Measurements from ENCODE around the gene CHCHD1. TPM values are rescaled to one million over a fixed set of nuclear protein-coding genes. Genes with fewer than 3 reads are reported as not detected.
A peak's percentile ranks its signal among the peaks of the same experiment; 100 is the strongest.
"Not testable (repeated sequence)": the region's sequence is repeated elsewhere in the genome, so short reads cannot be mapped to it uniquely, and the experiment has no call there.

The CHCHD1 gene
- polyA plus RNA-seq, 4 donors: 53.4 to 87.0 (median 79.4) TPM

- peaks cover 0 to 20% (median 0%) of the 10 kb centered on the region in 3 donors for H3K36me3 ChIP-seq (ENCODE audit: control insufficient read depth in 3 of 3, insufficient read depth in 2 of 3, low read depth in 1 of 3, low read length in 3 of 3)
- no peak overlapping the region for H3K27ac ChIP-seq (ENCODE audit: low read depth in 1 of 3, low read length in 2 of 3)
- FAIRE-seq (no peak), DNase-seq (no peak)
- no peaks in the 10 kb centered on the region for H3K27me3 ChIP-seq (ENCODE audit: control insufficient read depth in 3 of 3, insufficient read depth in 3 of 3, low read length in 3 of 3)
- 31 to 39% (median 36%) methylated on average over 2 of the region's 2 CpGs for WGBS, 3 donors
- peaks cover 2 to 30% (median 15%) of the 10 kb centered on the region in 3 donors for H3K4me1 ChIP-seq (ENCODE audit: control insufficient read depth in 3 of 3, insufficient read depth in 2 of 3, low read depth in 1 of 3, low read length in 2 of 3)
- H3K4me3 ChIP-seq (ENCODE audit: low read depth in 1 of 3, low read length in 3 of 3): peak overlapping the region in 2 of 3 donors; percentile 77 to 92
- H3K9me3 ChIP-seq (ENCODE audit: control insufficient read depth in 2 of 2, insufficient read depth in 1 of 2, low read depth in 1 of 2, low read length in 1 of 2): no peaks in the 10 kb centered on the region
Measured at GRCh38 chr10:73782749-73783085, 869 bp downstream of the CHCHD1 start.

- Histone ChIP-seq H3K9me3 (ENCODE audit: control insufficient read depth in 2 of 2, insufficient read depth in 1 of 2, low read depth in 1 of 2, low read length in 1 of 2) (no peaks in the 10 kb centered on the region), H3K36me3 (ENCODE audit: control insufficient read depth in 3 of 3, insufficient read depth in 2 of 3, low read depth in 1 of 3, low read length in 3 of 3) (peaks cover 3 to 31% (median 11%) of the 10 kb centered on the region in 3 donors), H3K4me3 (ENCODE audit: low read depth in 1 of 3, low read length in 3 of 3) (peak within 1 kb of the TSS; percentile 81 to 90 (median 87)), H3K27me3 (ENCODE audit: control insufficient read depth in 3 of 3, insufficient read depth in 3 of 3, low read length in 3 of 3) (no peaks in the 10 kb centered on the region), H3K4me1 (ENCODE audit: control insufficient read depth in 3 of 3, insufficient read depth in 2 of 3, low read depth in 1 of 3, low read length in 2 of 3) (peaks cover 2 to 30% (median 21%) of the 10 kb centered on the region in 3 donors), H3K27ac (ENCODE audit: low read depth in 1 of 3, low read length in 2 of 3) (peak within 1 kb of the TSS; percentile 86 to 89 (median 87))
- peak; percentile 95 to 97 for DNase-seq
- 0 to 1% (median 0%) methylated on average over 35 to 36 of the region's 36 CpGs for WGBS, 3 donors
- FAIRE-seq: peak; percentile 84
Measured at GRCh38 chr10:73785211-73785720, 3.4 kb downstream of the CHCHD1 start, which contains the start of gene ZSWIM8. Gene ZSWIM8 (plus strand): TSS chr10:73785606. CDS start chr10:73785879, 273 bp downstream.

GRCh38 chr10:73785721-73786511 is 4.1 kb downstream of the CHCHD1 start:
- DNase-seq (peak; percentile 36 to 71), FAIRE-seq (no peak)
- Histone ChIP-seq H3K9me3 (ENCODE audit: control insufficient read depth in 2 of 2, insufficient read depth in 1 of 2, low read depth in 1 of 2, low read length in 1 of 2) (no peaks in the 10 kb centered on the region), H3K36me3 (ENCODE audit: control insufficient read depth in 3 of 3, insufficient read depth in 2 of 3, low read depth in 1 of 3, low read length in 3 of 3) (peaks cover 8 to 37% (median 11%) of the 10 kb centered on the region in 3 donors), H3K27me3 (ENCODE audit: control insufficient read depth in 3 of 3, insufficient read depth in 3 of 3, low read length in 3 of 3) (no peaks in the 10 kb centered on the region), H3K27ac (ENCODE audit: low read depth in 1 of 3, low read length in 2 of 3) (peak overlapping the region; percentile 86 to 89 (median 87)), H3K4me3 (ENCODE audit: low read depth in 1 of 3, low read length in 3 of 3) (peak overlapping the region; percentile 81 to 90 (median 87)), H3K4me1 (ENCODE audit: control insufficient read depth in 3 of 3, insufficient read depth in 2 of 3, low read depth in 1 of 3, low read length in 2 of 3) (peaks cover 2 to 23% (median 15%) of the 10 kb centered on the region in 3 donors)
- 0 to 1% (median 0%) methylated on average over 49 to 54 of the region's 54 CpGs for WGBS, 3 donors

- Histone ChIP-seq H3K4me3 (ENCODE audit: low read depth in 1 of 3, low read length in 3 of 3) (peak overlapping the region; percentile 81 to 90 (median 87)), H3K9me3 (ENCODE audit: control insufficient read depth in 2 of 2, insufficient read depth in 1 of 2, low read depth in 1 of 2, low read length in 1 of 2) (no peaks in the 10 kb centered on the region), H3K36me3 (ENCODE audit: control insufficient read depth in 3 of 3, insufficient read depth in 2 of 3, low read depth in 1 of 3, low read length in 3 of 3) (peaks cover 12 to 42% (median 16%) of the 10 kb centered on the region in 3 donors), H3K27me3 (ENCODE audit: control insufficient read depth in 3 of 3, insufficient read depth in 3 of 3, low read length in 3 of 3) (no peaks in the 10 kb centered on the region), H3K27ac (ENCODE audit: low read depth in 1 of 3, low read length in 2 of 3) (peak overlapping the region; percentile 86 to 89 (median 87)), H3K4me1 (ENCODE audit: control insufficient read depth in 3 of 3, insufficient read depth in 2 of 3, low read depth in 1 of 3, low read length in 2 of 3) (peaks cover 2 to 20% (median 11%) of the 10 kb centered on the region in 3 donors)
- FAIRE-seq (no peak), DNase-seq (peak in 1 of 2 donors; percentile 77)
- 4 to 8% (median 4%) methylated on average over 2 of the region's 2 CpGs for WGBS, 3 donors
Measured at GRCh38 chr10:73786512-73786885, 4.7 kb downstream of the CHCHD1 start.

- H3K36me3 ChIP-seq (ENCODE audit: control insufficient read depth in 3 of 3, insufficient read depth in 2 of 3, low read depth in 1 of 3, low read length in 3 of 3): peaks cover 14 to 50% (median 23%) of the 10 kb centered on the region in 3 donors
- H3K27ac ChIP-seq (ENCODE audit: low read depth in 1 of 3, low read length in 2 of 3); FAIRE-seq; DNase-seq; H3K27me3 ChIP-seq (ENCODE audit: control insufficient read depth in 3 of 3, insufficient read depth in 3 of 3, low read length in 3 of 3); H3K9me3 ChIP-seq (ENCODE audit: control insufficient read depth in 2 of 2, insufficient read depth in 1 of 2, low read depth in 1 of 2, low read length in 1 of 2): not testable (repeated sequence)
- 85 to 89% (median 86%) methylated on average over 21 of the region's 21 CpGs for WGBS, 3 donors
- peaks cover 2 to 20% (median 11%) of the 10 kb centered on the region in 3 donors for H3K4me1 ChIP-seq (ENCODE audit: control insufficient read depth in 3 of 3, insufficient read depth in 2 of 3, low read depth in 1 of 3, low read length in 2 of 3)
- peak overlapping the region in 2 of 3 donors; percentile 87 to 90 for H3K4me3 ChIP-seq (ENCODE audit: low read depth in 1 of 3, low read length in 3 of 3)
Measured at GRCh38 chr10:73787031-73787800, 5.4 kb downstream of the CHCHD1 start.

- H3K4me1 ChIP-seq (ENCODE audit: control insufficient read depth in 3 of 3, insufficient read depth in 2 of 3, low read depth in 1 of 3, low read length in 2 of 3): peaks cover 0 to 13% (median 5%) of the 10 kb centered on the region in 3 donors
- H3K27me3 ChIP-seq (ENCODE audit: control insufficient read depth in 3 of 3, insufficient read depth in 3 of 3, low read length in 3 of 3): no peaks in the 10 kb centered on the region
- no peak for DNase-seq
- no peak overlapping the region for H3K4me3 ChIP-seq (ENCODE audit: low read depth in 1 of 3, low read length in 3 of 3)
- H3K27ac ChIP-seq (ENCODE audit: low read depth in 1 of 3, low read length in 2 of 3): no peak overlapping the region
- WGBS, 3 donors: 89 to 91% (median 90%) methylated on average over 17 of the region's 17 CpGs
- FAIRE-seq: no peak
- no peaks in the 10 kb centered on the region for H3K9me3 ChIP-seq (ENCODE audit: control insufficient read depth in 2 of 2, insufficient read depth in 1 of 2, low read depth in 1 of 2, low read length in 1 of 2)
- peaks cover 17 to 68% (median 36%) of the 10 kb centered on the region in 3 donors for H3K36me3 ChIP-seq (ENCODE audit: control insufficient read depth in 3 of 3, insufficient read depth in 2 of 3, low read depth in 1 of 3, low read length in 3 of 3)
Measured at GRCh38 chr10:73788864-73789658, 7.2 kb downstream of the CHCHD1 start.

- Histone ChIP-seq H3K9me3 (ENCODE audit: control insufficient read depth in 2 of 2, insufficient read depth in 1 of 2, low read depth in 1 of 2, low read length in 1 of 2) (no peaks in the 10 kb centered on the region), H3K36me3 (ENCODE audit: control insufficient read depth in 3 of 3, insufficient read depth in 2 of 3, low read depth in 1 of 3, low read length in 3 of 3) (peaks cover 21 to 74% (median 42%) of the 10 kb centered on the region in 3 donors), H3K4me1 (ENCODE audit: control insufficient read depth in 3 of 3, insufficient read depth in 2 of 3, low read depth in 1 of 3, low read length in 2 of 3) (peaks cover 0 to 13% (median 5%) of the 10 kb centered on the region in 3 donors), H3K27me3 (ENCODE audit: control insufficient read depth in 3 of 3, insufficient read depth in 3 of 3, low read length in 3 of 3) (no peaks in the 10 kb centered on the region), H3K27ac (ENCODE audit: low read depth in 1 of 3, low read length in 2 of 3) (no peak overlapping the region), H3K4me3 (ENCODE audit: low read depth in 1 of 3, low read length in 3 of 3) (no peak overlapping the region)
- FAIRE-seq: no peak
- WGBS, 3 donors: 89 to 95% (median 91%) methylated on average over 10 of the region's 10 CpGs
- DNase-seq: no peak
Measured at GRCh38 chr10:73789659-73790055, 7.8 kb downstream of the CHCHD1 start.

All from small intestine (tissue), 7 donors.